H1 (cell line): ENCODE results near the gene GTPBP1. TPM values are rescaled to one million over a fixed set of nuclear protein-coding genes. Genes with fewer than 3 reads are reported as not detected.

Experiments used
- ASH2L ChIP-seq: fragments of 200-600, 300-600 bp; sonication (generic); IDR thresholded peaks from one replicate; pipeline ENCODE4 v1.7.1; 2017; ENCODE audit warnings: low read length
- EGR1 ChIP-seq: IDR thresholded peaks from 2 replicates; pipeline ENCODE4 v1.6.1; 2011; ENCODE audit warnings: low read depth, low read length, borderline replicate concordance
- TAF7 ChIP-seq: optimal IDR thresholded peaks from 2 replicates; pipeline ENCODE3; 2011; ENCODE audit warnings: low read depth, mild to moderate bottlenecking, inconsistent platforms, low read length, moderate library complexity, borderline replicate concordance
- polyA plus RNA-seq, 7 experiments: library from polyadenylated mRNA; depleted of rRNA in 3 of 7; stranded (reverse) in 5 of 7; unstranded in 2 of 7; fragments of >200 nt in 5 of 7; fragments of 200-250 nt in 2 of 7; gene quantifications; 1 replicate in 5 of 7; 2 replicates in 1 of 7; 4 replicates in 1 of 7; pipeline versions ENCODE4 v1.2.1 to v1.2.3, GENCODE V29; 2011 to 2013; ENCODE audit warnings: missing spikeins in 2 of 7, mixed read lengths in 2 of 7
- total RNA-seq: library from RNA; stranded (reverse); fragmentation: NEBNext Ultra II Directional; extraction: Animal tissue kit (Norgen Biotek cat#: 25700); gene quantifications from 2 replicates; pipeline ENCODE4 v1.2.1, GENCODE V29; 2021
- TF ChIP-seq, protein P1 (sequence below), 3 experiments: IDR thresholded peaks; 1 replicate in 2 of 3; 2 replicates in 1 of 3; pipeline versions ENCODE4 v1.5.1 to v1.6.1; 2011; ENCODE audit warnings: low read length in 3 of 3, mild to moderate bottlenecking in 3 of 3, inconsistent platforms in 2 of 3, low read depth in 1 of 3, moderate library complexity in 1 of 3; ENCODE audit not compliant: insufficient read depth in 1 of 3; ENCODE audit errors: control extremely low read depth in 1 of 3

The GTPBP1 gene
- total and polyA plus RNA-seq, 2 of the 8 experiments (the other 6 are each of a cell fraction or from before 2014, with no cell fraction given), result 53.1 to 91.8 TPM

GRCh38 chr22:38724176-38724575, 18.4 kb downstream of the GTPBP1 start (continued):
- TF ChIP-seq TAF7 (no peak), ASH2L (no peak), EGR1 (no peak)
- TF ChIP-seq, protein P1, sequence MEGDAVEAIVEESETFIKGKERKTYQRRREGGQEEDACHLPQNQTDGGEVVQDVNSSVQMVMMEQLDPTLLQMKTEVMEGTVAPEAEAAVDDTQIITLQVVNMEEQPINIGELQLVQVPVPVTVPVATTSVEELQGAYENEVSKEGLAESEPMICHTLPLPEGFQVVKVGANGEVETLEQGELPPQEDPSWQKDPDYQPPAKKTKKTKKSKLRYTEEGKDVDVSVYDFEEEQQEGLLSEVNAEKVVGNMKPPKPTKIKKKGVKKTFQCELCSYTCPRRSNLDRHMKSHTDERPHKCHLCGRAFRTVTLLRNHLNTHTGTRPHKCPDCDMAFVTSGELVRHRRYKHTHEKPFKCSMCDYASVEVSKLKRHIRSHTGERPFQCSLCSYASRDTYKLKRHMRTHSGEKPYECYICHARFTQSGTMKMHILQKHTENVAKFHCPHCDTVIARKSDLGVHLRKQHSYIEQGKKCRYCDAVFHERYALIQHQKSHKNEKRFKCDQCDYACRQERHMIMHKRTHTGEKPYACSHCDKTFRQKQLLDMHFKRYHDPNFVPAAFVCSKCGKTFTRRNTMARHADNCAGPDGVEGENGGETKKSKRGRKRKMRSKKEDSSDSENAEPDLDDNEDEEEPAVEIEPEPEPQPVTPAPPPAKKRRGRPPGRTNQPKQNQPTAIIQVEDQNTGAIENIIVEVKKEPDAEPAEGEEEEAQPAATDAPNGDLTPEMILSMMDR (IDR thresholded peaks at IDR 0.05; ENCODE audit: control extremely low read depth in 1 of 3, insufficient read depth in 1 of 3, low read depth in 1 of 3, low read length in 3 of 3), result no peak
